Measurements from ENCODE around the gene FGD6.
A peak's percentile ranks its signal among the peaks of the same experiment; 100 is the strongest.

The FGD6 gene

GRCh38 chr12:95129115-95129514, 88.2 kb downstream of the FGD6 start:
- no peak for DNase-seq (ENCODE audit: low read depth)
- TF ChIP-seq, protein P1, sequence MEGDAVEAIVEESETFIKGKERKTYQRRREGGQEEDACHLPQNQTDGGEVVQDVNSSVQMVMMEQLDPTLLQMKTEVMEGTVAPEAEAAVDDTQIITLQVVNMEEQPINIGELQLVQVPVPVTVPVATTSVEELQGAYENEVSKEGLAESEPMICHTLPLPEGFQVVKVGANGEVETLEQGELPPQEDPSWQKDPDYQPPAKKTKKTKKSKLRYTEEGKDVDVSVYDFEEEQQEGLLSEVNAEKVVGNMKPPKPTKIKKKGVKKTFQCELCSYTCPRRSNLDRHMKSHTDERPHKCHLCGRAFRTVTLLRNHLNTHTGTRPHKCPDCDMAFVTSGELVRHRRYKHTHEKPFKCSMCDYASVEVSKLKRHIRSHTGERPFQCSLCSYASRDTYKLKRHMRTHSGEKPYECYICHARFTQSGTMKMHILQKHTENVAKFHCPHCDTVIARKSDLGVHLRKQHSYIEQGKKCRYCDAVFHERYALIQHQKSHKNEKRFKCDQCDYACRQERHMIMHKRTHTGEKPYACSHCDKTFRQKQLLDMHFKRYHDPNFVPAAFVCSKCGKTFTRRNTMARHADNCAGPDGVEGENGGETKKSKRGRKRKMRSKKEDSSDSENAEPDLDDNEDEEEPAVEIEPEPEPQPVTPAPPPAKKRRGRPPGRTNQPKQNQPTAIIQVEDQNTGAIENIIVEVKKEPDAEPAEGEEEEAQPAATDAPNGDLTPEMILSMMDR (conservative IDR thresholded peaks at IDR 0.05; ENCODE audit: low read depth, low read length): no peak

DNA sequence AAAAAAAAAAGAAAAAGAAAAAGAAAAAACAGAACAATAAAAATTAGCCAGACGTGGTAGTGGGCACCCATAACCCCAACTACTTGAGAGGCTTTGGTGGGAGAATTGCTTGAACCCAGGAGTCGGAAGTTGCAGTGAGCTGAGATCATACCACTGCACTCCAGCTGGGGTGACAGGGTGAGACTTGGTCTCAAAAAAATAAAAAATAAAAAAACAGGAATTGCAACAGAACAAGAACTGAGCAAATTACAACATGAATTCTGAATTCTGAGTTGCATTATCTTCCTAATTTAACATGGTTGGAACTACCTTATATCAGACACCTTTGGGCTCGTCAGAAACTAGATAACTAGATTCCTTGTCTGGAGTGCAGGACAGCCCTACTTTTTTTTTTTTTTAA, 90.5 kb downstream of the FGD6 start:
- TF ChIP-seq, protein P1 (conservative IDR thresholded peaks at IDR 0.05; ENCODE audit: low read depth, low read length): no peak
- DNase-seq (ENCODE audit: low read depth): no peak
- H3K4me3 ChIP-seq (ENCODE audit: low read depth, low read length): no peak overlapping the region

More at GRCh38 chr12:95129115-95129514, 88.2 kb downstream of the FGD6 start:
- no peak overlapping the region for H3K4me3 ChIP-seq (ENCODE audit: low read depth, low read length)

- DNase-seq (ENCODE audit: low read depth): peak; percentile 22
- no peak overlapping the region for H3K4me3 ChIP-seq (ENCODE audit: low read depth, low read length)
- TF ChIP-seq, protein P1 (conservative IDR thresholded peaks at IDR 0.05; ENCODE audit: low read depth, low read length): no peak
These were observed 91.2 kb downstream of the FGD6 start for GRCh38 chr12:95126076-95126475.

- DNase-seq (ENCODE audit: low read depth): no peak
- no peak overlapping the region for H3K4me3 ChIP-seq (ENCODE audit: low read depth, low read length)
- TF ChIP-seq, protein P1 (conservative IDR thresholded peaks at IDR 0.05; ENCODE audit: low read depth, low read length): no peak
These were observed 93.2 kb downstream of the FGD6 start for GRCh38 chr12:95124106-95124505.

DNA sequence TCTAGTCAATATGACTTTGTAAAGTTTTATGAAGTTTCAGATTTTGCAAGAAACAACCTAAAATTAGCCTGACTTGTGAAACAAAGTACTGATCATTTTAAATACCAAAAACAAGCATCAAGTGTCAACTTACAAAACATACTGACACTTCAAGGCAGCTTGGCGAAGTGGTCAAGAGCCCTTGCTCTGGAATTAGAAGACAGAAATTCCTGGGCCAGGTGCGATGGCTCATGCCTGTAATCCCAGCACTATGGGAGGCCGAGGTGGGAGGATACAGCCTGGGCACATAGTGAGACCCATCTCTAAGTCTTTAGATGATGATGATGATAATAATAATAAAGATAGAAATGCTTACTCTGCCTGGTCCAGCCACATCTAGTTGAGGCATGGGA, 98.5 kb downstream of the FGD6 start:
- TF ChIP-seq, protein P1 (conservative IDR thresholded peaks at IDR 0.05; ENCODE audit: low read depth, low read length): no peak
- peak; percentile 45 for DNase-seq (ENCODE audit: low read depth)

GRCh38 chr12:95118138-95118787, 99.0 kb downstream of the FGD6 start:
- TF ChIP-seq, protein P1 (conservative IDR thresholded peaks at IDR 0.05; ENCODE audit: low read depth, low read length): no peak
- DNase-seq (ENCODE audit: low read depth): peak; percentile 69
- H3K4me3 ChIP-seq (ENCODE audit: low read depth, low read length): no peak overlapping the region

More for the DNA sequence above, 98.5 kb downstream of the FGD6 start:
- H3K4me3 ChIP-seq (ENCODE audit: low read depth, low read length): no peak overlapping the region

- peak; percentile 83 for DNase-seq (ENCODE audit: low read depth)
- TF ChIP-seq, protein P1 (conservative IDR thresholded peaks at IDR 0.05; ENCODE audit: low read depth, low read length): peak; percentile 55
- no peak overlapping the region for H3K4me3 ChIP-seq (ENCODE audit: low read depth, low read length)
These were observed 100.1 kb downstream of the FGD6 start for GRCh38 chr12:95117178-95117599.
